K562 (cell line): ENCODE results near the gene CRADD. TPM values are rescaled to one million over a fixed set of nuclear protein-coding genes. Genes with fewer than 3 reads are reported as not detected.
A peak's percentile ranks its signal among the peaks of the same experiment; 100 is the strongest.

ENCODE experiments used
- ATAC-seq: fragments of 200-7000 bp; cut with Tn5 transposase; 3 replicates; pipeline ENCODE4 v1.9.1; 2020; ENCODE audit warnings: moderate library complexity
- BruUV-seq: library from RNA; stranded (reverse); fragments of 400-500 nt; replicated peaks from 2 replicates; lab custom pipeline; 2021; lab: Mats Ljungman, UMichigan
- CTCF ChIA-PET: fragments of 300-600 bp; formaldehyde crosslinking; extraction: SDS; loops from one replicate; lab custom pipeline; 2021; ENCODE audit warnings: low intra/inter-chr PET ratio; lab: Yijun Ruan, JAX
- POLR2A ChIA-PET: fragments of 300-600, 350-650 bp; sonication (Branson Sonifier 250); formaldehyde crosslinking; extraction: SDS; loops from one replicate; lab custom pipeline; 2021; ENCODE audit warnings: antibody characterized with exemption, inconsistent platforms; lab: Yijun Ruan, JAX
- DNase-seq, 4 experiments: peaks; one replicate each; pipeline versions ENCODE4 v3.0.0 to v3.0.0-alpha.2; 2011 to 2018; ENCODE audit warnings: low spot score in 3 of 4, mixed read lengths in 3 of 4; ENCODE audit errors: extremely low read depth in 1 of 4
- FAIRE-seq: peaks from 2 replicates; lab custom pipeline; 2011; peaks lifted over from hg19 to GRCh38; lab: Jason Lieb, UNC
- H2AFZ ChIP-seq: 2 replicates; pipeline ENCODE4 v1.6.0; 2011; ENCODE audit warnings: low read depth, low read length, control low read depth, inconsistent platforms
- H3K27ac ChIP-seq: fragments of 200-600 bp; 3 replicates; pipeline ENCODE4 v1.8.0; 2011; ENCODE audit warnings: low read depth, mild to moderate bottlenecking, control low read depth, inconsistent platforms, low read length, moderate library complexity, mixed read lengths; ENCODE audit errors: extremely low read depth
- H3K27me3 ChIP-seq, 2 experiments: fragments of 300-600 bp in 1 of 2; 2 replicates in 1 of 2; 3 replicates in 1 of 2; pipeline versions ENCODE4 v1.6.0 to v1.8.0; 2011; ENCODE audit warnings: inconsistent platforms in 2 of 2, low read length in 2 of 2, mild to moderate bottlenecking in 1 of 2, mixed read lengths in 1 of 2, moderate library complexity in 1 of 2; ENCODE audit not compliant: control insufficient read depth in 2 of 2, insufficient read depth in 2 of 2
- H3K36me3 ChIP-seq: fragments of 300-600 bp; 3 replicates; pipeline ENCODE4 v1.8.0; 2011; ENCODE audit warnings: mild to moderate bottlenecking, low read length, inconsistent platforms; ENCODE audit not compliant: control insufficient read depth, insufficient read depth
- H3K4me1 ChIP-seq, 2 experiments: fragments of 200-600 bp in 1 of 2; replicated peaks in 1 of 2; 2 replicates in 1 of 2; 3 replicates in 1 of 2; pipeline versions ENCODE4 v1.5.1 to v1.8.0; 2011; ENCODE audit warnings: inconsistent platforms in 2 of 2, low read length in 2 of 2, mild to moderate bottlenecking in 1 of 2, mixed read lengths in 1 of 2, moderate library complexity in 1 of 2; ENCODE audit not compliant: control insufficient read depth in 2 of 2, insufficient read depth in 2 of 2
- H3K4me2 ChIP-seq: 2 replicates; pipeline ENCODE4 v1.6.1; 2011; ENCODE audit warnings: low read length, control low read depth, inconsistent platforms, mixed read lengths; ENCODE audit not compliant: insufficient read depth
- H3K4me3 ChIP-seq: fragments of 200-600 bp; sonication (generic), shearing (Covaris generic); 2 replicates; pipeline ENCODE4 v1.5.1; 2016; ENCODE audit warnings: control low read depth, inconsistent platforms
- H3K79me2 ChIP-seq: fragments of 200-600 bp; 3 replicates; pipeline ENCODE4 v1.8.0; 2011; ENCODE audit warnings: low read length, inconsistent platforms; ENCODE audit not compliant: control insufficient read depth, insufficient read depth
- H3K9ac ChIP-seq, 2 experiments: 2 replicates each; pipeline versions ENCODE4 v1.6.0 to v1.6.1; 2011; ENCODE audit warnings: low read depth in 2 of 2, low read length in 2 of 2, control low read depth in 1 of 2, inconsistent platforms in 1 of 2, mild to moderate bottlenecking in 1 of 2, mixed read lengths in 1 of 2; ENCODE audit not compliant: insufficient read depth in 1 of 2
- H3K9me1 ChIP-seq: one replicate; pipeline ENCODE4 v1.6.0; 2011; ENCODE audit warnings: inconsistent platforms, mild to moderate bottlenecking, low read length, moderate library complexity; ENCODE audit not compliant: control insufficient read depth, insufficient read depth
- H3K9me3 ChIP-seq: replicated peaks from 2 replicates; pipeline ENCODE4 v1.5.1; 2011; ENCODE audit warnings: low read depth, low read length, inconsistent platforms; ENCODE audit not compliant: control insufficient read depth, insufficient read depth
- H4K20me1 ChIP-seq: replicated peaks from 2 replicates; pipeline ENCODE4 v1.6.1; 2011; ENCODE audit warnings: low read length, inconsistent platforms, mixed read lengths; ENCODE audit not compliant: control insufficient read depth, insufficient read depth
- CBX3 ChIP-seq, 2 experiments: IDR thresholded peaks; 1 replicate in 1 of 2; 2 replicates in 1 of 2; pipeline ENCODE4 v1.6.1; 2012; ENCODE audit warnings: inconsistent platforms in 2 of 2, low read length in 2 of 2, borderline replicate concordance in 1 of 2, control low read depth in 1 of 2
- PRDM10 ChIP-seq: fragments of 450-650 bp; IDR thresholded peaks from 2 replicates; pipeline ENCODE4 v1.6.1; 2018; ENCODE audit not compliant: partially characterized antibody
- ZBTB9 ChIP-seq: fragments of 450-650 bp; formaldehyde crosslinking; IDR thresholded peaks from 2 replicates; pipeline ENCODE4 v1.4.0; 2020; ENCODE audit warnings: mild to moderate bottlenecking, moderate library complexity
- ZKSCAN1 ChIP-seq: fragments of 150-350 bp; IDR thresholded peaks from 2 replicates; pipeline ENCODE4 v1.6.1; 2016; ENCODE audit warnings: low read depth, low read length
- ZNF592 ChIP-seq: fragments of 450-650 bp; IDR thresholded peaks from 2 replicates; pipeline ENCODE4 v1.6.1; 2017; ENCODE audit warnings: antibody characterized with exemption, mild to moderate bottlenecking
- ZNF639 ChIP-seq, 2 experiments: fragments of 200-800 bp in 1 of 2; sonication (Bioruptor generic) in 1 of 2; sonication (generic) in 1 of 2; formaldehyde crosslinking in 1 of 2; IDR thresholded peaks in 1 of 2; conservative IDR thresholded peaks in 1 of 2; 2 replicates each; pipeline versions ENCODE4 v1.5.0 to v1.6.1; 2016 to 2020; ENCODE audit warnings: missing compliant biosample characterization in 1 of 2, missing genetic modification characterization in 1 of 2, missing genetic modification reagents in 1 of 2
- WGBS: fragments of 100-300 bp; shearing (Covaris generic); methylation state at CpG from one replicate; pipeline ENCODE4 v1.1.6; 2016; ENCODE audit warnings: low coverage, mixed read lengths; ENCODE audit not compliant: insufficient coverage; ENCODE audit errors: missing lambda C conversion rate; 5-methylcytosine and 5-hydroxymethylcytosine counted together
- in situ Hi-C: fragments of 300-500 bp; cut with MboI; formaldehyde crosslinking; loops from 4 replicates; pipeline ENCODE4 v1.15.0; 2018; ENCODE audit warnings: inconsistent platforms, mixed read lengths
- intact Hi-C: fragments of 100-400 bp; cut with micrococcal nuclease; formaldehyde crosslinking; loops from 2 replicates; pipeline ENCODE4 v1.14.2; 2022
- polyA plus RNA-seq, 8 experiments: library from polyadenylated mRNA; depleted of rRNA in 4 of 8; stranded (reverse) in 5 of 8; unstranded in 3 of 8; fragments of >200 nt; fragmentation: Nextera tagmentation in 2 of 8; fragmentation: Illumina TruSeq in 1 of 8; extraction: Ambion mirVana in 2 of 8; extraction: Trizol in 1 of 8; gene quantifications; 2 replicates each; pipeline versions ENCODE4 v1.2.1 to v1.2.3, GENCODE V29; 2011 to 2014; ENCODE audit warnings: inconsistent platforms in 1 of 8, missing spikeins in 1 of 8
- total RNA-seq, 7 experiments: library from RNA; depleted of rRNA in 6 of 7; stranded (reverse); fragments of >200 nt in 6 of 7; fragmentation: Illumina TruSeq in 2 of 7; extraction: Trizol in 2 of 7; gene quantifications; 2 replicates each; pipeline versions ENCODE4 v1.2.1 to v1.2.3, GENCODE V29; 2011 to 2021; ENCODE audit warnings: low replicate concordance in 1 of 7

The CRADD gene
- total and polyA plus RNA-seq, 9 of the 15 experiments (the other 6 are each of a cell fraction or from before 2014, with no cell fraction given): 20.5 to 41.1 (median 25.9) TPM

GRCh38 chr12:93756288-93756687 lies 79.1 kb downstream of the CRADD start:
- peaks cover 15% of the 10 kb centered on the region for H3K9me3 ChIP-seq
- H3K9ac ChIP-seq: no peak overlapping the region
- DNase-seq (peak in 1 of 4 experiments; percentile 36), ATAC-seq (peak; percentile 44)
- no peak overlapping the region for H3K4me2 ChIP-seq
- CTCF ChIA-PET: interaction anchor here (0.5 kb wide), 1 partner anchor 186 kb away, joined by 4 read pairs; no protein-coding TSS in a partner anchor
- BruUV-seq: no TSS peak
- 70% methylated on average over 2 of the region's 2 CpGs for WGBS
- H3K4me3 ChIP-seq: no peak overlapping the region
- H2AFZ ChIP-seq: no peak overlapping the region
- peak overlapping the region; percentile 9; the same call in 1 of the 3 replicates for H3K27ac ChIP-seq
- H3K79me2 ChIP-seq: peaks cover 12% of the 10 kb centered on the region; the same call in 2 of the 3 replicates
- TF ChIP-seq CBX3 (IDR thresholded peaks at IDR 0.05; ENCODE audit: borderline replicate concordance in 1 of 2, low read length in 2 of 2) (0 out of 3 replicates have a peak, but pooled peaks of 1 of the 2 experiments have one; percentile 39), PRDM10 (peak; percentile 92), ZBTB9 (CRISPR knock-in tag) (0 out of 2 replicates have a peak, but pooled peaks have one; percentile 30), ZKSCAN1 (no peak), ZNF592 (0 out of 2 replicates have a peak, but pooled peaks have one; percentile 16), ZNF639 (CRISPR knock-in tag; conservative IDR thresholded peaks at IDR 0.05 in 1 of 2, IDR thresholded peaks at IDR 0.05 in 1 of 2) (0 out of 4 replicates have a peak, but pooled peaks of 1 of the 2 experiments have one; percentile 30)
- TF ChIP-seq, all 486 proteins: peak for 5
- H3K9me1 ChIP-seq: no peaks in the 10 kb centered on the region
- no peaks in the 10 kb centered on the region for H4K20me1 ChIP-seq
- H3K4me1 ChIP-seq: peaks cover 19 to 53% of the 10 kb centered on the region in 2 experiments
- POLR2A ChIA-PET: interaction anchor here (0.7 kb wide), 1 partner anchor 14 kb away, joined by 3 read pairs; no protein-coding TSS in a partner anchor
- intact Hi-C loops: loop anchor here (5.0 kb wide), 1 partner anchor 79 kb away; the partner anchor contains the start of gene CRADD
- H3K27me3 ChIP-seq: no peaks in the 10 kb centered on the region
- no peaks in the 10 kb centered on the region for H3K36me3 ChIP-seq
- in situ Hi-C loops: loop anchor here (5.0 kb wide), 1 partner anchor 346 kb away; no protein-coding TSS in a partner anchor
- FAIRE-seq: no peak
